ENCODE results near the gene SCGB2B2.

GRCh38 chr19:34707661-34708060 lies 30.7 kb upstream of the SCGB2B2 start:
- TF ChIP-seq YY1 (IDR thresholded peaks at IDR 0.05; ENCODE audit: insufficient read depth, insufficient read length) = no peak
- TF ChIP-seq ZNF274 (IDR thresholded peaks at IDR 0.05; ENCODE audit: low read depth, low read length) = no peak
